ENCODE measurements around the gene TAS2R31.

The TAS2R31 gene

DNA sequence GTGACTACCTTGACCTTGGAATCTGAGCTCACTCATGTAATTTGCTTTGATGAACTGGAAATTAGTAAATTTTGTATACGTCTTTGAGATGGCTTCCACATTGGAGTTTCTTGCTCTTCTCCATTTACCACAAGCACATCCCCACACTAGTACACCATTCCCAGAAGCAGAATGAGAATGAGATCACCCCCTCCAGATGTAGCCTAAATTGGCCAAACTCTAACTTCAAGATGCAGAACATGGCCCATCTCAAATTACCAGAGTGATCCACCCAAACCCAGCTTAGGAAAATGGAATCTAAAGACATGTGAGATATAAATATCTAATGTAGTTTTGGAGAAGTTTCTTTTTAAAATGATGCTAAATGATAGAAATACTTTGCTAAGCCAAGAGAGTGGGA lies 23.6 kb downstream of the TAS2R31 start:
- DNase-seq (ENCODE audit: low read depth in 2 of 3, low spot score in 2 of 3): no peak

DNA sequence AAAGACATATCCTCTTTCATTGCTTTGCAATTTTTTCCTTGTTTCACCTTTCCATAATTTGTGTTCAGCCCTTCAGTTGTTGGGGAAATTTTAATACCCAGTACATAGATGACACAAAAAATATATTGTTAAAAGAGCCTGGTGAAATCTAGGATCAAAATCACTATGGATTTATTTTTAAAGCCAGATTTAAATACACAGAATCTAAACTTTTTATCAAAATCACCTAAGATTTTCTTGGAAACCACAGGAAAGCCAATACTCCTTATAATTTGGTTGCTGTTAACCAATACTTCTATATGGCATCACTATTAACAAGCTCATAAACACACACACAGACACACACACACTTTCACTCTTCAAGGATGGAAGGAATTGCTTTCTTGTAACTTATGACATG lies 33.0 kb downstream of the TAS2R31 start, which contains the start of gene TAS2R20:
TAS2R20 (minus strand) TSS at position 101 of the 400 bp plus-strand sequence. CDS start 429 bp downstream, outside the sequence.
- no peak for DNase-seq (ENCODE audit: low read depth in 2 of 3, low spot score in 2 of 3)

DNA sequence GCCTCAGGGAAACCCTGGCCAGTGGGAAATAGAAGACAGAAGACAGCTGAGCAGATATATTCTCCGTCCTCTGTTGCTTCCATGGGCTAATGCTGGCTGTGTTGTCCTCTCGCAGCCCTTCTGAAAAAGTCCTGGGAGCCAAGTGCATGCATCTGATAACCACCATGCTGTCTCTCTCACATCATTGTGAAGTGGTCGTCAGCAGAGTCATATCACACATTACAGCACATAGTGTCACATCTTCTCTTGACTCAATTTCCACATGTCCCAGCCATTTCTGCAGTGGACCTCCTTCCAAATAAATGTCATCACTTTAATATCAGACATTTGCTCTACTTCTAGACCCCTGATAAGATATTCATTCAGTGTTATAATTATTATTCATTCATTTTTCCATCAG lies 36.9 kb downstream of the TAS2R31 start:
- no peak for DNase-seq (ENCODE audit: low read depth in 2 of 3, low spot score in 2 of 3)

DNA sequence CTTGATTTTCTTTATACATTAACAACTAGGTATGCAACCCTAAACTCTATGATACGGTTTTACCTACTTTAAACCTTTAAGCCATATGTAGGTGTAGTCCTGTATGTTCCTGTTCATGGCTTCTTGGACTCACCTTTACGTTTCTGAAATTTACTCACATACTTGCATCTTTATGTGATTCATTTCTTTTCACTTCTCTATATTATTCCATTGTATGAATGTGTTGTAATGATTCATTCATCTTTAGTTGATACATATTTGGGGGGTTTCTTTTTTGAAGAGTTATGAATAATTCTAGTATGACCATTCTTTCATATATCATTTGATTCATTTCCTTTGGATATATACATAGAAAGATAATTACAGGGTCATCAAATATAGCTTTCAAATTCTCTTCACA lies 42.1 kb downstream of the TAS2R31 start:
- no peak for DNase-seq (ENCODE audit: low read depth in 2 of 3, low spot score in 2 of 3)

DNA sequence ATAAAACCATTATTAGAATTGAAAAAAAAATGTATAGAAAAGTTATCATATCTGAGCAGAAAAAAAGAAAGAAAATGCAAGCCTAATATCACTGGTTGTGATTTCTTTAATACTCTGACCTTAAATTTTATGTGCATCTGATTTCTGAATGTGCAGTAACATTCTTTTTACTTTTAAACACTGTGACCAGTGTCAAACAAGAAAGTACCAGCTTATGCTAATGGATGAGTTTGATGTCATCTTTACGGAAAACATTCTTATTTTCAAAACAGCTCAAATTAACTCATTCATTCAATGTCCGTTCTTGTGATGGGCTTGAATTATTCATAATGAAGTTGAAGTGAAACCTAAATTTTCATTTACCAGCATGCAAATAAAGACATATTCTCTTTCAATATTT lies 44.4 kb downstream of the TAS2R31 start, which contains the start of gene TAS2R50:
TAS2R50 (minus strand) TSS at position 101 of the 400 bp plus-strand sequence; CDS start at position 49, 52 bp downstream.
- DNase-seq (ENCODE audit: low read depth in 2 of 3, low spot score in 2 of 3): no peak

DNA sequence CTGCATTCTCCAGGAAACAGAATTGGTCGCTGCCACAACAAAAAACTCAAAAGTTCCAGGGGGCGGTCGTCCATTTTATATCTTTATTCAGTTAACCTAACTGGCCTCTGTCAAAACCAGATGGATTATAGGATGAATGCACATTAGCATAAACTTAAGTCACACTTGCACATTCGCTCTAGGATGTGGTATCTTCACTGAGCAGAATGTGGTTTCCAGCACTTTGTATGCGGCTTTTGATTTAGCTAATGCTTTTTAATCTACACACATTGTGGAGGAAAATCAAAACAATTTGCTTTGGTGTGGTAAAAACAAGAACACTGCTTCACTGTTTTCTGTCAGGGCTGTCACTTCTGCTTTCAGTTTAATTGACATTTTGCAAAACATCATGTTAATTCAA lies 49.0 kb downstream of the TAS2R31 start:
- DNase-seq (ENCODE audit: low read depth in 2 of 3, low spot score in 2 of 3): no peak

Measured in activated CD8-positive, alpha-beta memory T cell treated with anti-CD3 and anti-CD28 coated beads for 48 hours (primary cell).